ENCODE results near the gene TTC38. TPM values are rescaled to one million over a fixed set of nuclear protein-coding genes. Genes with fewer than 3 reads are reported as not detected.

The TTC38 gene
- polyA plus RNA-seq, 1 experiment, result 26.6 TPM

- no peak overlapping the region for H3K4me3 ChIP-seq (ENCODE audit: low read depth, low read length)
- TF ChIP-seq CTCF (IDR thresholded peaks at IDR 0.05; ENCODE audit: insufficient read depth, low read depth, low read length), result no peak
- no peaks in the 10 kb centered on the region for H3K27me3 ChIP-seq (ENCODE audit: control insufficient read depth, insufficient read depth, low read length)
- CTCF ChIA-PET, result interaction anchor here (0.5 to 1.0 kb wide), 2 partner anchors 10 to 26 kb away, joined by 3 read pairs; no protein-coding TSS in a partner anchor
- peaks cover 48% of the 10 kb centered on the region for H3K36me3 ChIP-seq (ENCODE audit: control insufficient read depth, insufficient read depth, low read length)
- DNase-seq (ENCODE audit: low read depth), result no peak
- POLR2A ChIA-PET, result no interaction called here
Measured at GRCh38 chr22:46278656-46279645, 11.1 kb downstream of the TTC38 start.

GRCh38 chr22:46280063-46280817, 12.4 kb downstream of the TTC38 start:
- POLR2A ChIA-PET, result no interaction called here
- no peak for TF ChIP-seq CTCF (IDR thresholded peaks at IDR 0.05; ENCODE audit: insufficient read depth, low read depth, low read length)
- no peaks in the 10 kb centered on the region for H3K27me3 ChIP-seq (ENCODE audit: control insufficient read depth, insufficient read depth, low read length)
- H3K36me3 ChIP-seq (ENCODE audit: control insufficient read depth, insufficient read depth, low read length), result peaks cover 49% of the 10 kb centered on the region
- H3K4me3 ChIP-seq (ENCODE audit: low read depth, low read length), result no peak overlapping the region
- CTCF ChIA-PET, result no interaction called here
- DNase-seq (ENCODE audit: low read depth), result no peak

- ChIA-PET POLR2A (no interaction called here), CTCF (no interaction called here)
- Histone ChIP-seq H3K4me3 (ENCODE audit: low read depth, low read length) (no peak overlapping the region), H3K27me3 (ENCODE audit: control insufficient read depth, insufficient read depth, low read length) (no peaks in the 10 kb centered on the region), H3K36me3 (ENCODE audit: control insufficient read depth, insufficient read depth, low read length) (peaks cover 47% of the 10 kb centered on the region)
- no peak for TF ChIP-seq CTCF (IDR thresholded peaks at IDR 0.05; ENCODE audit: insufficient read depth, low read depth, low read length)
- DNase-seq (ENCODE audit: low read depth), result no peak
Measured at GRCh38 chr22:46280999-46281623, 13.3 kb downstream of the TTC38 start.

- H3K4me3 ChIP-seq (ENCODE audit: low read depth, low read length), result no peak overlapping the region
- no peaks in the 10 kb centered on the region for H3K27me3 ChIP-seq (ENCODE audit: control insufficient read depth, insufficient read depth, low read length)
- H3K36me3 ChIP-seq (ENCODE audit: control insufficient read depth, insufficient read depth, low read length), result peaks cover 52% of the 10 kb centered on the region
- CTCF ChIA-PET, result no interaction called here
- DNase-seq (ENCODE audit: low read depth), result no peak
- POLR2A ChIA-PET, result no interaction called here
- no peak for TF ChIP-seq CTCF (IDR thresholded peaks at IDR 0.05; ENCODE audit: insufficient read depth, low read depth, low read length)
Measured at GRCh38 chr22:46281866-46282678, 14.3 kb downstream of the TTC38 start.
